GM12873 (cell line): ENCODE results near the gene SLCO2B1.

Experiments used
- CTCF ChIP-seq: IDR thresholded peaks from 2 replicates; pipeline ENCODE4 v1.5.1; 2012; ENCODE audit warnings: low read depth, mild to moderate bottlenecking, moderate library complexity, low read length, control low read depth; ENCODE audit not compliant: insufficient read depth; ENCODE audit errors: missing control alignments

SLCO2B1 gene

GRCh38 chr11:75184757-75185425 is 34.0 kb downstream of the SLCO2B1 start:
- TF ChIP-seq CTCF, result no peak

- TF ChIP-seq CTCF, result no peak
Observed at GRCh38 chr11:75185866-75186265, 35.0 kb downstream of the SLCO2B1 start.

GRCh38 chr11:75186999-75187398 is 36.1 kb downstream of the SLCO2B1 start:
- no peak for TF ChIP-seq CTCF

GRCh38 chr11:75188671-75189070 is 37.8 kb downstream of the SLCO2B1 start:
- TF ChIP-seq CTCF, result no peak

GRCh38 chr11:75189108-75189507 is 38.2 kb downstream of the SLCO2B1 start:
- no peak for TF ChIP-seq CTCF

- TF ChIP-seq CTCF, result no peak
Observed at GRCh38 chr11:75189911-75190310, 39.0 kb downstream of the SLCO2B1 start.

- TF ChIP-seq CTCF, result no peak
Observed at GRCh38 chr11:75190652-75191329, 39.9 kb downstream of the SLCO2B1 start.
